Lower lobe of right lung (tissue), 2 donors: ENCODE results near the gene GJA4. TPM values are rescaled to one million over a fixed set of nuclear protein-coding genes. Genes with fewer than 3 reads are reported as not detected.

Experiments used
- ATAC-seq, 2 donors: fragments of 200-7000 bp; cut with Tn5 transposase; one replicate each; pipeline ENCODE4 v1.9.1; 2020 to 2022; ENCODE audit warnings: mild to moderate bottlenecking in 2 of 2, moderate library complexity in 2 of 2
- DNase-seq: peaks from one replicate; pipeline ENCODE4 v3.0.0-alpha.2; 2020
- H3K27ac ChIP-seq: fragments of 200-600 bp; one replicate; pipeline ENCODE4 v1.8.0; 2022
- H3K27me3 ChIP-seq: fragments of 200-600 bp; one replicate; pipeline ENCODE4 v1.8.0; 2022; ENCODE audit warnings: low read depth
- H3K36me3 ChIP-seq: fragments of 200-600 bp; one replicate; pipeline ENCODE4 v1.8.0; 2022; ENCODE audit warnings: mild to moderate bottlenecking
- H3K4me1 ChIP-seq: fragments of 200-600 bp; one replicate; pipeline ENCODE4 v1.8.0; 2022
- H3K4me3 ChIP-seq: fragments of 200-600 bp; one replicate; pipeline ENCODE4 v1.8.0; 2022; ENCODE audit warnings: mild to moderate bottlenecking
- H3K9me3 ChIP-seq: fragments of 200-600 bp; one replicate; pipeline ENCODE4 v1.8.0; 2022
- intact Hi-C: fragments of 100-400 bp; cut with DNase I; formaldehyde crosslinking; loops from one replicate; pipeline ENCODE4 v1.11.0; 2022
- total RNA-seq: library from RNA; stranded (reverse); fragmentation: NEBNext Ultra II Directional; extraction: Animal tissue kit (Norgen Biotek cat#: 25700); gene quantifications from one replicate; pipeline ENCODE4 v1.2.1, GENCODE V29; 2021
- TF ChIP-seq, protein P1 (sequence below): fragments of 200-600 bp; IDR thresholded peaks from one replicate; pipeline ENCODE4 v1.8.0; 2022; ENCODE audit warnings: antibody characterized with exemption, mild to moderate bottlenecking
- donor health status: DM: no; HTN: yes; CAD: no; lungs with severe emphysema.

GJA4 gene
- total RNA-seq, 1 donor from 2014 or later: 16.1 TPM

DNA sequence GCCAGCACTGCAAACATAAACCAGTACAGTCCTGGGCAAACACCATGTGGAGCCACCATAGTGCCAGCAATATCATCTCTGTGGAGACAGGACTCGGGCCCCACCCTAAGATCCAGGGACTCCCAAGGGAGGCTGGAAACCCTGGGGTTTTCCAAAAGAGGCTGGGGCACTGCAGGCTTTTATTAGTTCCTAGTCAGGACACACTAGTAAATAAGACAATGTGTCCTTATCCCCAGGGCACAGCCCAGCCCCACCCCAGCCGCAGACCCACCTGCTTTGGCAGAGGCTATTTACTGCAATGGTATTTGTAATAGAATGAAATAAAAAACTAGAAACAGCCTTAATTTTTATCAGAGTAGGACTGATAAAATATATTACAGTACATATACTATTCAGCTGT is 12.3 kb upstream of the GJA4 start:
- TF ChIP-seq, protein P1, sequence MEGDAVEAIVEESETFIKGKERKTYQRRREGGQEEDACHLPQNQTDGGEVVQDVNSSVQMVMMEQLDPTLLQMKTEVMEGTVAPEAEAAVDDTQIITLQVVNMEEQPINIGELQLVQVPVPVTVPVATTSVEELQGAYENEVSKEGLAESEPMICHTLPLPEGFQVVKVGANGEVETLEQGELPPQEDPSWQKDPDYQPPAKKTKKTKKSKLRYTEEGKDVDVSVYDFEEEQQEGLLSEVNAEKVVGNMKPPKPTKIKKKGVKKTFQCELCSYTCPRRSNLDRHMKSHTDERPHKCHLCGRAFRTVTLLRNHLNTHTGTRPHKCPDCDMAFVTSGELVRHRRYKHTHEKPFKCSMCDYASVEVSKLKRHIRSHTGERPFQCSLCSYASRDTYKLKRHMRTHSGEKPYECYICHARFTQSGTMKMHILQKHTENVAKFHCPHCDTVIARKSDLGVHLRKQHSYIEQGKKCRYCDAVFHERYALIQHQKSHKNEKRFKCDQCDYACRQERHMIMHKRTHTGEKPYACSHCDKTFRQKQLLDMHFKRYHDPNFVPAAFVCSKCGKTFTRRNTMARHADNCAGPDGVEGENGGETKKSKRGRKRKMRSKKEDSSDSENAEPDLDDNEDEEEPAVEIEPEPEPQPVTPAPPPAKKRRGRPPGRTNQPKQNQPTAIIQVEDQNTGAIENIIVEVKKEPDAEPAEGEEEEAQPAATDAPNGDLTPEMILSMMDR: no peak
- Histone ChIP-seq H3K4me1 (peaks cover 17% of the 10 kb centered on the region), H3K27ac (no peak overlapping the region), H3K36me3 (no peaks in the 10 kb centered on the region), H3K9me3 (no peaks in the 10 kb centered on the region), H3K4me3 (no peak overlapping the region), H3K27me3 (peaks cover 36% of the 10 kb centered on the region)
- DNase-seq (no peak), ATAC-seq (no peak)
- intact Hi-C loops: no loop called here

DNA sequence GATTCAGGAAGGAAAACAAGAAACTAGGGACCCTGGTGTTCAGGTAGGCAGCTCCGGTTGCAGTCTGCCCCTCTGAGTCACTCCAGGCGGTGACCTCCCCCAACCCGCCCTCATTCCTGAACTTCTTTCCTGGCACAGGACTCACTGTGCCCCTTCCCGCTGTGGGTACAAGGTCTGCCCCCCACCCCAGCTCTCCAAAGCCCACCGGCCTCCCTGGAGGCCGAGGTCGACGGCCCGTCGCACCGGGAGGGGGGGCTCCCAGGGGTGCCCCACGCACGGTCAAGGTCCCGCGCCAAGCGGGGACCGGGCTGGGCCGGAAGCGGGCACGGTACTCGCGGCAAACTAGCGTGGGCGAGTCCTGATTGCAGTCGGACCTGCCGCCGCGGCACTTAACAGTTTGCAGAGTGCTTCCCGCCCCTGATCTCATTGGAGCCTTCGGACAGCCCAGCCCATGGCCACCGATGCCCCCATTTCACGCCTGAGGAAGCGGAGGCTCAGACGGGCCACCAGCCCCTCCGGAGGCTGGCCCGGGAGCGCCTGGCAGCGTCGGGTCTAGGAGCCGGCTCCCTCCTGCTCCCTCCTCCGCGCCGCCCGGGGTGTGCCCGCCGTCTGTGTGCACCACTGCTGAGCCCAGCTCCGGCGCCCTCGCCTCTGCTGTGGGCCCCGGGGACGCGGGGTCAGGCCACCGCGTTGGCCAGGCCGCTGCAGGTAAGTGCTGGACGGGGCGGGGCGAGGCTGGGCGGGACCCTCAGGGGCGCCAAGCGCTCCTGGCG is 11.5 kb upstream of the GJA4 start, which contains the start of gene GJB3:
Gene GJB3, plus strand, starts transcription at position 144 of the 773 bp plus-strand sequence. CDS start 3,549 bp downstream, outside the sequence.
- H3K36me3 ChIP-seq: no peaks in the 10 kb centered on the region
- no peak for DNase-seq
- peak; percentile 52 to 68 for ATAC-seq
- H3K4me3 ChIP-seq: peak within 1 kb of the TSS; percentile 47
- peaks cover 36% of the 10 kb centered on the region for H3K27me3 ChIP-seq
- peaks cover 17% of the 10 kb centered on the region for H3K4me1 ChIP-seq
- TF ChIP-seq, protein P1: no peak
- no peak within 1 kb of the TSS for H3K27ac ChIP-seq
- intact Hi-C loops: no loop called here
- H3K9me3 ChIP-seq: no peaks in the 10 kb centered on the region

DNA sequence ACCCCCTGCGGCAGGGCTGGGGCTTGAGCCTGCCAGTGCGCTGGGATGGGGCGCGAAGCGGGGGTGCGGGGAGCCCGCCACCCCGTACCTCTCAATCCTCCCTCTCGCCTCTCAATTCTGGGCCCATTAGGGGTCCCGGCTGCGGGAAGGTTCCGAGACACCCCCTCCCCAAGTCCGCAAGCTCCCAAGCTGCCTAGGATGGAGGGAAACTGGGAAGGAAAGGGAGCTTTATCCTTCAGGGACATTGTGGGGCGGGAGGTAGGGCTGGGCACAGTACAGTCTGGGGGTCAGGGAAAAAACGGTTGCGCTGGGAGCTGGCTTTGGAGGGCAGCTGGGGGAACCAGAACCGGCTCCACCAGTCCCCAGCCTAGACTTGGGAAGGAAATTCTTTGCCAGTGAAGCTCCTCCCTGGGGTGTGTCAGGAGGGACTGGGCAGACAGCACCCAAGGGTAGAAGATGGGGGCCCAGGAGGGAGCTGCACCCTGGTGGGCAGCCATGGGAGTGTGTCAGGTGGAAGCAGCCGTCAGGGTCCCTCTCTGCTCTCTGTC is 10.9 kb upstream of the GJA4 start:
- peaks cover 33% of the 10 kb centered on the region for H3K27me3 ChIP-seq
- no peak overlapping the region for H3K27ac ChIP-seq
- H3K36me3 ChIP-seq: no peaks in the 10 kb centered on the region
- TF ChIP-seq, protein P1: no peak
- peak; percentile 38 to 40 for ATAC-seq
- H3K9me3 ChIP-seq: no peaks in the 10 kb centered on the region
- peak overlapping the region; percentile 47 for H3K4me3 ChIP-seq
- no peak for DNase-seq
- H3K4me1 ChIP-seq: peaks cover 17% of the 10 kb centered on the region
- intact Hi-C loops: no loop called here

DNA sequence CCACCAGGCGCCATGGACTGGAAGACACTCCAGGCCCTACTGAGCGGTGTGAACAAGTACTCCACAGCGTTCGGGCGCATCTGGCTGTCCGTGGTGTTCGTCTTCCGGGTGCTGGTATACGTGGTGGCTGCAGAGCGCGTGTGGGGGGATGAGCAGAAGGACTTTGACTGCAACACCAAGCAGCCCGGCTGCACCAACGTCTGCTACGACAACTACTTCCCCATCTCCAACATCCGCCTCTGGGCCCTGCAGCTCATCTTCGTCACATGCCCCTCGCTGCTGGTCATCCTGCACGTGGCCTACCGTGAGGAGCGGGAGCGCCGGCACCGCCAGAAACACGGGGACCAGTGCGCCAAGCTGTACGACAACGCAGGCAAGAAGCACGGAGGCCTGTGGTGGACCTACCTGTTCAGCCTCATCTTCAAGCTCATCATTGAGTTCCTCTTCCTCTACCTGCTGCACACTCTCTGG is 8.0 kb upstream of the GJA4 start:
- DNase-seq: no peak
- TF ChIP-seq, protein P1: no peak
- Histone ChIP-seq H3K27me3 (peaks cover 31% of the 10 kb centered on the region), H3K9me3 (no peaks in the 10 kb centered on the region), H3K36me3 (no peaks in the 10 kb centered on the region), H3K4me1 (peaks cover 17% of the 10 kb centered on the region), H3K4me3 (no peak overlapping the region), H3K27ac (no peak overlapping the region)
- no peak for ATAC-seq
- intact Hi-C loops: no loop called here

DNA sequence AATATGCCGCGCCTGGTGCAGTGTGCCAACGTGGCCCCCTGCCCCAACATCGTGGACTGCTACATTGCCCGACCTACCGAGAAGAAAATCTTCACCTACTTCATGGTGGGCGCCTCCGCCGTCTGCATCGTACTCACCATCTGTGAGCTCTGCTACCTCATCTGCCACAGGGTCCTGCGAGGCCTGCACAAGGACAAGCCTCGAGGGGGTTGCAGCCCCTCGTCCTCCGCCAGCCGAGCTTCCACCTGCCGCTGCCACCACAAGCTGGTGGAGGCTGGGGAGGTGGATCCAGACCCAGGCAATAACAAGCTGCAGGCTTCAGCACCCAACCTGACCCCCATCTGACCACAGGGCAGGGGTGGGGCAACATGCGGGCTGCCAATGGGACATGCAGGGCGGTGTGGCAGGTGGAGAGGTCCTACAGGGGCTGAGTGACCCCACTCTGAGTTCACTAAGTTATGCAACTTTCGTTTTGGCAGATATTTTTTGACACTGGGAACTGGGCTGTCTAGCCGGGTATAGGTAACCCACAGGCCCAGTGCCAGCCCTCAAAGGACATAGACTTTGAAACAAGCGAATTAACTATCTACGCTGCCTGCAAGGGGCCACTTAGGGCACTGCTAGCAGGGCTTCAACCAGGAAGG is 7.4 kb upstream of the GJA4 start:
- intact Hi-C loops: no loop called here
- Histone ChIP-seq H3K4me1 (peaks cover 17% of the 10 kb centered on the region), H3K27ac (no peak overlapping the region), H3K36me3 (no peaks in the 10 kb centered on the region), H3K27me3 (peaks cover 31% of the 10 kb centered on the region), H3K4me3 (no peak overlapping the region), H3K9me3 (no peaks in the 10 kb centered on the region)
- TF ChIP-seq, protein P1: no peak
- no peak for ATAC-seq
- DNase-seq: no peak
